ENCODE data around the gene CFAP91. TPM values are rescaled to one million over a fixed set of nuclear protein-coding genes. Genes with fewer than 3 reads are reported as not detected.
A peak's percentile ranks its signal among the peaks of the same experiment; 100 is the strongest.

CFAP91 gene
- total and polyA plus RNA-seq, 9 of the 15 experiments (the other 6 are each of a cell fraction or from before 2014, with no cell fraction given) = not detected

- TF ChIP-seq ZMIZ1 (IDR thresholded peaks at IDR 0.05; ENCODE audit: low read depth in 2 of 2, low read length in 2 of 2) (no peak), FOXJ2 (tag; IDR thresholded peaks at IDR 0.05) (peak; percentile 56; the same call in 1 of the 2 replicates), PHB (CRISPR knock-in tag; IDR thresholded peaks at IDR 0.05) (no peak), ZNF143 (CRISPR knock-in tag; IDR thresholded peaks at IDR 0.05) (no peak), NR4A1 (CRISPR knock-in tag; IDR thresholded peaks at IDR 0.05) (peak; percentile 69; the same call in 1 of the 2 replicates), NR4A1 (tag; IDR thresholded peaks at IDR 0.05) (no peak), RFX1 (IDR thresholded peaks at IDR 0.05) (no peak), ZNF395 (CRISPR knock-in tag; IDR thresholded peaks at IDR 0.05) (peak; percentile 20; the same call in 1 of the 2 replicates), HDAC1 (IDR thresholded peaks at IDR 0.05) (peak in 1 of 2 experiments; percentile 56; a peak in 1 of 4 replicates), JUNB (CRISPR knock-in tag; conservative IDR thresholded peaks at IDR 0.05) (no peak), SRSF9 (IDR thresholded peaks at IDR 0.05; ENCODE audit: borderline replicate concordance, low read depth, low read length) (no peak), ZBTB40 (IDR thresholded peaks at IDR 0.05) (peak; percentile 89), ZBTB40 (CRISPR knock-in tag; IDR thresholded peaks at IDR 0.05) (no peak)
Measured at GRCh38 chr3:119676771-119677640, 25.8 kb upstream of the CFAP91 start, which contains the start of gene COX17 (continued).
